ENCODE data around the gene PIGC.

- TF ChIP-seq CTCF (IDR thresholded peaks at IDR 0.05) (no peak), POLR2A (IDR thresholded peaks at IDR 0.05) (no peak), POLR2AphosphoS5 (IDR thresholded peaks at IDR 0.05) (no peak)
Observed at GRCh38 chr1:172405912-172406311, 38.0 kb downstream of the PIGC start.

All from gastroesophageal sphincter (tissue), 3 donors.